Stimulated activated CD8-positive, alpha-beta memory T cell treated with anti-CD3 and anti-CD28 coated beads, Interleukin-12 subunit alpha, Interleukin-12 subunit beta, amount 100 ng/mL, for 1 hour (primary cell): Measurements from ENCODE around the gene CTRB2.

ENCODE experiments used
- DNase-seq: peaks from one replicate; pipeline ENCODE4 v3.0.0-alpha.2; 2020; ENCODE audit warnings: low read depth

Gene CTRB2

DNA sequence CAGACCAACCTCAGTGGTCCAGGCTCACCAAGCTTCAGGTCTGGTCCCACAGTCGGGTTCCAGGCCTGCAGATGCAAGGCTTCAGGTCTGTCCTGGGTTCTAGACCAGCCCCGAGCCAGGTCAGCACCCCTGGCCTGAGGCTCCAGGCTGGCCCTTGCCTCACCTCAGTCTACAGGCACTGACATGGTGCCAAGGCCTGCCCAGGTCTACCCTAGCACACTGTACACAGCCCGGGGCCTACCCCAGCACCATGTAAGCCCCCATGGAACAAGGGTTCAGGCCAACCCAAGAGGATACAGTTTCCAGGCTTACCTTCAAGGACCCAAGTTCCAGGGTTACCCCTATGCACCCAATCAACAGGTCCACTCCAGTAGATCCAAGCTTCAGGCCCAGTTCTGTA, 31.9 kb downstream of the CTRB2 start:
- DNase-seq = no peak

DNA sequence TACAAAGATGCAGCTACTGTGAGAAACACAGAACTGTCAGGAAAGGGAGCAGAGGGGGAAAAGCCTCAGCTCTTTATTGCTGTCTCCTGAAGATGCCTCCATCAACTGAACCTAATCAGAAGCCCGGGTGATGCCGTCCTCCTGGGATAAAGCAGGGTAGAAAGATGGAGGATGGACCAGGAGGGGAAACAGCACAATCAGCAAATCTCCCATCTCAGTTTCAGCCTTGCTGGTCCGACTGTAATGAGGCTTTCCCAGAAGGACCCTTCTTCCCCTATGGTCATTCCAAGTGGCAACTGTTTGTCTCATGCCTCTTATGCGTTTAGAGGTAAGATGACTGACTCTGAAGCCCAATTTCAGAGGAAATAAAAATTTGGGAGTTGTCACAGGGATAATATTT, 34.4 kb downstream of the CTRB2 start:
- no peak for DNase-seq

DNA sequence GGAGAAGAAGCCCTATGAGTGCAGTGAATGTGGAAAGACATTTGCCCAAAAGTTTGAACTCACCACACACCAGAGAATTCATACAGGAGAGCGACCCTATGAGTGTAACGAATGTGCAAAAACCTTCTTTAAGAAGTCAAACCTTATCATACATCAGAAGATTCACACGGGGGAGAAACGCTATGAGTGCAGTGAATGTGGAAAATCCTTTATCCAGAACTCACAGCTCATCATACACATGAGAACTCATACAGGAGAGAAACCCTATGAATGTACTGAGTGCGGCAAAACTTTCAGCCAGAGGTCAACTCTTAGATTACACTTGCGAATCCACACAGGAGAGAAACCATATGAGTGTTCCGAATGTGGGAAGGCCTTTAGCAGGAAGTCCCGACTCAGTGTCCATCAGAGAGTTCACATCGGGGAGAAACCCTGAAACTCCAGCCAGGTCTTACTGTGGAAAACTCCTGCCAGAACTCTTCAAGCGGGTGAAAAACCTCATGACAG, 37.0 kb downstream of the CTRB2 start:
- DNase-seq = no peak

DNA sequence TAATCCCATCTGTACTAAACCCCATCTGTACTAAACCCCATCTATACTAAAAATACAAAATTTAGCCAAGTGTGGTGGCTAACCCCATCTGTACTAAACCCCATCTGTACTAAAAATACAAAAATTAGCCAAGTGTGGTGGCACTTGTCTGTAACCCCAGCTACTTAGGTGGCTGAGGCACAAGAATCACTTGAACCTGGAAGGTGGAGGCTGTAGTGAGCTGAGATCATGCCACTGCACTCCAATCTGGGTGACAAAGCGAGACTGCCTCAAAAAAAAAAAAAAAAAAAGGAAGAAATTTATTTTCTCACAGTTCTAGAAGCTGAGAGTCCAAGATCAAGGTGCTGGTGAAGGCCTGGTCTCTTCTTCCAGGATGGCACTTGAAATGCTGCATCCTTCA, 46.6 kb downstream of the CTRB2 start:
- DNase-seq = no peak
